H9 (cell line): ENCODE data around the gene ELOVL6. TPM values are rescaled to one million over a fixed set of nuclear protein-coding genes. Genes with fewer than 3 reads are reported as not detected.

Experiments used
- DNase-seq: peaks from one replicate; pipeline ENCODE4 v3.0.0-alpha.2; 2017
- H2AFZ ChIP-seq: one replicate; pipeline ENCODE4 v1.6.1; 2013; ENCODE audit warnings: mild to moderate bottlenecking, low read length, control low read depth, moderate library complexity
- H2AK5ac ChIP-seq: 2 replicates; pipeline ENCODE4 v1.6.1; 2013; ENCODE audit warnings: low read length, control low read depth, mixed read lengths; ENCODE audit not compliant: insufficient read length
- H2BK120ac ChIP-seq: one replicate; pipeline ENCODE4 v1.6.1; 2013; ENCODE audit warnings: low read depth, mild to moderate bottlenecking, low read length, control low read depth, inconsistent platforms; ENCODE audit not compliant: poor library complexity, severe bottlenecking
- H2BK12ac ChIP-seq: 2 replicates; pipeline ENCODE4 v1.6.1; 2013; ENCODE audit warnings: low read length, control low read depth, mixed read lengths, low read depth; ENCODE audit not compliant: insufficient read length
- H2BK15ac ChIP-seq: 2 replicates; pipeline ENCODE4 v1.6.1; 2013; ENCODE audit warnings: low read depth, low read length, control low read depth
- H2BK20ac ChIP-seq: one replicate; pipeline ENCODE4 v1.6.1; 2013; ENCODE audit warnings: low read depth, mild to moderate bottlenecking, low read length, control low read depth, inconsistent platforms; ENCODE audit not compliant: poor library complexity, severe bottlenecking
- H2BK5ac ChIP-seq: 2 replicates; pipeline ENCODE4 v1.6.1; 2013; ENCODE audit warnings: low read length, control low read depth, mixed read lengths; ENCODE audit not compliant: insufficient read length
- H3K14ac ChIP-seq: 2 replicates; pipeline ENCODE4 v1.6.1; 2013; ENCODE audit warnings: low read length, control low read depth; ENCODE audit not compliant: insufficient read depth
- H3K18ac ChIP-seq: 2 replicates; pipeline ENCODE4 v1.6.1; 2013; ENCODE audit warnings: low read depth, mild to moderate bottlenecking, mixed read lengths, low read length, control low read depth; ENCODE audit not compliant: insufficient read length
- H3K23ac ChIP-seq: 2 replicates; pipeline ENCODE4 v1.6.1; 2013; ENCODE audit warnings: low read length, control low read depth, mixed read lengths, low read depth; ENCODE audit not compliant: insufficient read length
- H3K23me2 ChIP-seq: 2 replicates; pipeline ENCODE4 v1.6.1; 2013; ENCODE audit warnings: low read depth, mild to moderate bottlenecking, mixed read lengths, low read length, control low read depth; ENCODE audit not compliant: insufficient read length, poor library complexity, severe bottlenecking
- H3K27ac ChIP-seq: 2 replicates; pipeline ENCODE4 v1.5.1; 2013; ENCODE audit warnings: low read length, control low read depth, mixed read lengths, low read depth; ENCODE audit not compliant: insufficient read length
- H3K27me3 ChIP-seq: 2 replicates; pipeline ENCODE4 v1.6.1; 2013; ENCODE audit warnings: low read length, control low read depth, inconsistent platforms; ENCODE audit not compliant: insufficient read depth
- H3K4ac ChIP-seq: 2 replicates; pipeline ENCODE4 v1.6.1; 2013; ENCODE audit warnings: low read depth, mild to moderate bottlenecking, control low read depth, inconsistent platforms, low read length, moderate library complexity
- H3K4me1 ChIP-seq: 2 replicates; pipeline ENCODE4 v1.6.1; 2013; ENCODE audit warnings: low read length, control low read depth, inconsistent platforms; ENCODE audit not compliant: insufficient read depth
- H3K4me2 ChIP-seq: 2 replicates; pipeline ENCODE4 v1.6.1; 2013; ENCODE audit warnings: low read length, control low read depth, mixed read lengths; ENCODE audit not compliant: insufficient read length, insufficient read depth
- H3K56ac ChIP-seq: 2 replicates; pipeline ENCODE4 v1.6.1; 2013; ENCODE audit warnings: low read depth, mild to moderate bottlenecking, mixed read lengths, low read length, control low read depth; ENCODE audit not compliant: insufficient read length
- H3K79me1 ChIP-seq: 2 replicates; pipeline ENCODE4 v1.6.1; 2013; ENCODE audit warnings: low read depth, mild to moderate bottlenecking, moderate library complexity, low read length, control low read depth, inconsistent platforms; ENCODE audit not compliant: insufficient read depth, poor library complexity, severe bottlenecking
- H3K79me2 ChIP-seq: 2 replicates; pipeline ENCODE4 v1.6.1; 2013; ENCODE audit warnings: low read length, control low read depth, inconsistent platforms; ENCODE audit not compliant: insufficient read depth
- H3K9ac ChIP-seq: 2 replicates; pipeline ENCODE4 v1.6.1; 2013; ENCODE audit warnings: low read length, control low read depth, mixed read lengths; ENCODE audit not compliant: insufficient read length; ENCODE audit errors: extremely low read depth
- H3K9me3 ChIP-seq: one replicate; pipeline ENCODE4 v1.6.1; 2013; ENCODE audit warnings: low read depth, low read length, inconsistent platforms; ENCODE audit not compliant: control insufficient read depth
- H3T11ph ChIP-seq: one replicate; pipeline ENCODE4 v1.6.1; 2013; ENCODE audit warnings: mild to moderate bottlenecking, low read length, control low read depth, inconsistent platforms
- H4K20me1 ChIP-seq: one replicate; pipeline ENCODE4 v1.6.1; 2013; ENCODE audit not compliant: control insufficient read depth, insufficient read length, insufficient read depth
- H4K5ac ChIP-seq: 2 replicates; pipeline ENCODE4 v1.6.1; 2013; ENCODE audit warnings: low read depth, mild to moderate bottlenecking, mixed read lengths, low read length, control low read depth; ENCODE audit not compliant: insufficient read length
- H4K8ac ChIP-seq: replicated peaks from 2 replicates; pipeline ENCODE4 v1.6.1; 2013; ENCODE audit warnings: low read length, control low read depth, mixed read lengths, low read depth; ENCODE audit not compliant: insufficient read length
- H4K91ac ChIP-seq: 2 replicates; pipeline ENCODE4 v1.6.1; 2013; ENCODE audit warnings: low read depth, mild to moderate bottlenecking, moderate library complexity, mixed read lengths, low read length, control low read depth; ENCODE audit not compliant: insufficient read length
- H3K27ac Mint-ChIP-seq, 3 experiments: 2 replicates in 2 of 3; 3 replicates in 1 of 3; pipeline ENCODE4 v1.8.0; 2020 to 2021; ENCODE audit warnings: mixed read lengths in 3 of 3, mild to moderate bottlenecking in 1 of 3, moderate library complexity in 1 of 3
- H3K27me3 Mint-ChIP-seq: 2 replicates; pipeline ENCODE4 v1.8.0; 2021; ENCODE audit warnings: low read depth, mild to moderate bottlenecking, moderate library complexity, mixed read lengths
- H3K36me3 Mint-ChIP-seq, 3 experiments: 2 replicates in 2 of 3; 3 replicates in 1 of 3; pipeline ENCODE4 v1.8.0; 2020 to 2021; ENCODE audit warnings: low read depth in 3 of 3, mixed read lengths in 3 of 3; ENCODE audit not compliant: insufficient read depth in 1 of 3
- H3K4me1 Mint-ChIP-seq, 2 experiments: 2 replicates each; pipeline ENCODE4 v1.8.0; 2020; ENCODE audit warnings: mixed read lengths in 2 of 2
- H3K4me3 Mint-ChIP-seq, 2 experiments: 2 replicates in 1 of 2; 3 replicates in 1 of 2; pipeline ENCODE4 v1.8.0; 2020 to 2021; ENCODE audit warnings: mild to moderate bottlenecking in 2 of 2, mixed read lengths in 2 of 2, moderate library complexity in 1 of 2
- H3K9me3 Mint-ChIP-seq, 2 experiments: 2 replicates in 1 of 2; 3 replicates in 1 of 2; pipeline ENCODE4 v1.8.0; 2020; ENCODE audit warnings: mild to moderate bottlenecking in 2 of 2, mixed read lengths in 2 of 2, moderate library complexity in 1 of 2
- CTCF ChIP-seq: fragments of 200-600 bp; sonication (generic); conservative IDR thresholded peaks from 3 replicates; pipeline ENCODE4 v1.8.0; 2021; ENCODE audit warnings: antibody characterized with exemption, mild to moderate bottlenecking
- WGBS: extraction: QIAGEN DNeasy Blood & Tissue Kit; methylation state at CpG from one replicate; pipeline ENCODE4 v1.1.7; 2013; ENCODE audit warnings: missing lambda C conversion rate, low lambda C conversion rate, mixed read lengths; ENCODE audit not compliant: insufficient read length; ENCODE audit errors: extremely low coverage; 5-methylcytosine and 5-hydroxymethylcytosine counted together
- total RNA-seq: library from RNA; stranded (reverse); gene quantifications from 2 replicates; pipeline ENCODE4 v1.2.1, GENCODE V29; 2021

ELOVL6 gene
- total RNA-seq, 1 experiment from 2014 or later, result 64.6 TPM

- Histone ChIP-seq H3K79me2 (no peaks in the 10 kb centered on the region; the same call in 1 of the 2 replicates), H3K4me2 (no peak overlapping the region), H3K79me1 (peaks cover 6% of the 10 kb centered on the region), H4K8ac (no peak overlapping the region), H2BK120ac (no peak overlapping the region), H3K9ac (no peak overlapping the region), H4K20me1 (no peaks in the 10 kb centered on the region), H3K23ac (no peak overlapping the region), H2BK15ac (no peak overlapping the region), H3T11ph (no peak overlapping the region), H3K56ac (no peak overlapping the region), H4K5ac (no peak overlapping the region), H2BK20ac (no peak overlapping the region), H4K91ac (no peak overlapping the region), H2AK5ac (no peak overlapping the region), H3K27me3 (no peaks in the 10 kb centered on the region), H3K9me3 (no peaks in the 10 kb centered on the region), H3K14ac (no peak overlapping the region), H3K18ac (no peak overlapping the region), H2BK12ac (no peak overlapping the region), H3K4ac (no peak overlapping the region), H2BK5ac (no peak overlapping the region), H2AFZ (no peak overlapping the region), H3K23me2 (no peaks in the 10 kb centered on the region), H3K4me1 (no peaks in the 10 kb centered on the region), H3K27ac (no peak overlapping the region)
- no peak for DNase-seq
- peaks cover 19 to 41% (median 32%) of the 10 kb centered on the region in 3 experiments; a peak in 6 of 7 replicates for H3K36me3 Mint-ChIP-seq
- H3K27me3 Mint-ChIP-seq, result no peaks in the 10 kb centered on the region
- H3K4me1 Mint-ChIP-seq, result peaks cover 12 to 19% of the 10 kb centered on the region in 2 experiments
- H3K9me3 Mint-ChIP-seq, result no peaks in the 10 kb centered on the region
- no peak overlapping the region for H3K4me3 Mint-ChIP-seq
- no peak for TF ChIP-seq CTCF
- H3K27ac Mint-ChIP-seq, result no peak overlapping the region
- no CpG with 5 or more reads among the region's 6 CpGs for WGBS
Observed at GRCh38 chr4:110120506-110120905, 77.9 kb downstream of the ELOVL6 start.
